NB4 (cell line): ENCODE measurements around the gene METRNL.

Experiments
- DNase-seq: peaks from one replicate; pipeline ENCODE4 v3.0.0; 2010; ENCODE audit warnings: low read depth
- H3K4me3 ChIP-seq: one replicate; pipeline ENCODE4 v1.5.1; 2011; ENCODE audit warnings: mild to moderate bottlenecking, low read depth, low read length, moderate library complexity
- CTCF ChIP-seq: IDR thresholded peaks from one replicate; pipeline ENCODE4 v1.5.1; 2012; ENCODE audit warnings: low read depth, low read length
- MAX ChIP-seq: IDR thresholded peaks from 2 replicates; pipeline ENCODE4 v1.6.1; 2011; ENCODE audit warnings: low read depth, low read length
- MYC ChIP-seq: IDR thresholded peaks from 2 replicates; pipeline ENCODE4 v1.6.1; 2011; ENCODE audit warnings: low read depth, low read length
- POLR2A ChIP-seq: IDR thresholded peaks from 2 replicates; pipeline ENCODE4 v1.6.1; 2011; ENCODE audit warnings: mild to moderate bottlenecking; ENCODE audit not compliant: insufficient read length; ENCODE audit errors: extremely low read depth

METRNL gene

GRCh38 chr17:83067071-83067717 lies 12.2 kb upstream of the METRNL start:
- no peak for DNase-seq
- no peak overlapping the region for H3K4me3 ChIP-seq
- no peak for TF ChIP-seq MYC

GRCh38 chr17:83067718-83068261 lies 11.6 kb upstream of the METRNL start:
- DNase-seq: no peak
- no peak overlapping the region for H3K4me3 ChIP-seq
- TF ChIP-seq MAX: no peak
- no peak for TF ChIP-seq CTCF
- no peak for TF ChIP-seq POLR2A
- no peak for TF ChIP-seq MYC

GRCh38 chr17:83068641-83069570 lies 10.5 kb upstream of the METRNL start:
- no peak for TF ChIP-seq MAX
- TF ChIP-seq POLR2A: no peak
- TF ChIP-seq CTCF: no peak
- TF ChIP-seq MYC: no peak
- no peak for DNase-seq
- H3K4me3 ChIP-seq: no peak overlapping the region

GRCh38 chr17:83069571-83069906 lies 9.9 kb upstream of the METRNL start:
- H3K4me3 ChIP-seq: no peak overlapping the region
- no peak for DNase-seq
- TF ChIP-seq MAX: no peak; the same call in 1 of the 2 replicates
- no peak for TF ChIP-seq MYC
- TF ChIP-seq CTCF: no peak
- no peak for TF ChIP-seq POLR2A

GRCh38 chr17:83069931-83070742 lies 9.3 kb upstream of the METRNL start:
- TF ChIP-seq CTCF (no peak), MYC (no peak), MAX (no peak), POLR2A (no peak)
- H3K4me3 ChIP-seq: no peak overlapping the region
- DNase-seq: no peak
